PC-9 (cell line): ENCODE data around the gene CMC1.

Experiments
- EZH2 ChIP-seq: fragments of 200-600 bp; sonication (generic); IDR thresholded peaks from 2 replicates; pipeline ENCODE4 v1.8.0; 2017; ENCODE audit warnings: antibody characterized with exemption, low read depth
- TF ChIP-seq, protein P1 (sequence below): fragments of 200-600 bp; sonication (generic); conservative IDR thresholded peaks from 2 replicates; pipeline ENCODE4 v1.6.1; 2017; ENCODE audit warnings: mixed run types, antibody characterized with exemption, mild to moderate bottlenecking, moderate library complexity

DNA sequence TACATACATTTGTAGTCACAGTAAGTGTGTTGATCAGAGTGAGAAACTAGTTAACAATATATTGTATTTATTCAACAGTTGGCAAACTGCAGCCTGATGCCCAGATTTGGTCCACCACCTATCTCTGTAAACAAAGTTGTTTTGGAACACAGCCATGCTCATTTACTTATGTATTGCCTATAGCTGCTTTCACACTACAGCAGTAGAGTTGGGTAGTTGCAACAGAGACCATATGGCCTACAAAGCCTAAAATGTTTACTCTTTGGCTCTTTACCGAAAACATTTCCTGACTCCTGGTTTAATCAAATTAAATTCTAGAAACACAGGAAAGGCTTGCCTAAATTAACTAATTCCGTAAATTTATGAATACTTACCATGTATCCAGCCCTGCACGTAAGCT is 39.4 kb downstream of the CMC1 start:
- TF ChIP-seq, protein P1, sequence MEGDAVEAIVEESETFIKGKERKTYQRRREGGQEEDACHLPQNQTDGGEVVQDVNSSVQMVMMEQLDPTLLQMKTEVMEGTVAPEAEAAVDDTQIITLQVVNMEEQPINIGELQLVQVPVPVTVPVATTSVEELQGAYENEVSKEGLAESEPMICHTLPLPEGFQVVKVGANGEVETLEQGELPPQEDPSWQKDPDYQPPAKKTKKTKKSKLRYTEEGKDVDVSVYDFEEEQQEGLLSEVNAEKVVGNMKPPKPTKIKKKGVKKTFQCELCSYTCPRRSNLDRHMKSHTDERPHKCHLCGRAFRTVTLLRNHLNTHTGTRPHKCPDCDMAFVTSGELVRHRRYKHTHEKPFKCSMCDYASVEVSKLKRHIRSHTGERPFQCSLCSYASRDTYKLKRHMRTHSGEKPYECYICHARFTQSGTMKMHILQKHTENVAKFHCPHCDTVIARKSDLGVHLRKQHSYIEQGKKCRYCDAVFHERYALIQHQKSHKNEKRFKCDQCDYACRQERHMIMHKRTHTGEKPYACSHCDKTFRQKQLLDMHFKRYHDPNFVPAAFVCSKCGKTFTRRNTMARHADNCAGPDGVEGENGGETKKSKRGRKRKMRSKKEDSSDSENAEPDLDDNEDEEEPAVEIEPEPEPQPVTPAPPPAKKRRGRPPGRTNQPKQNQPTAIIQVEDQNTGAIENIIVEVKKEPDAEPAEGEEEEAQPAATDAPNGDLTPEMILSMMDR, result no peak
- no peak for TF ChIP-seq EZH2
